GM19467 (cell line): ENCODE data around the gene CREB5.
"Not testable (repeated sequence)": the region's sequence is repeated elsewhere in the genome, so short reads cannot be mapped to it uniquely, and the experiment has no call there.

Experiments
- ATAC-seq: cut with Tn5 transposase; IDR thresholded peaks from one replicate; pipeline ENCODE4 v1.9.1; 2021; ENCODE audit warnings: mild to moderate bottlenecking, moderate library complexity; ENCODE audit not compliant: unreplicated experiment

The CREB5 gene

DNA sequence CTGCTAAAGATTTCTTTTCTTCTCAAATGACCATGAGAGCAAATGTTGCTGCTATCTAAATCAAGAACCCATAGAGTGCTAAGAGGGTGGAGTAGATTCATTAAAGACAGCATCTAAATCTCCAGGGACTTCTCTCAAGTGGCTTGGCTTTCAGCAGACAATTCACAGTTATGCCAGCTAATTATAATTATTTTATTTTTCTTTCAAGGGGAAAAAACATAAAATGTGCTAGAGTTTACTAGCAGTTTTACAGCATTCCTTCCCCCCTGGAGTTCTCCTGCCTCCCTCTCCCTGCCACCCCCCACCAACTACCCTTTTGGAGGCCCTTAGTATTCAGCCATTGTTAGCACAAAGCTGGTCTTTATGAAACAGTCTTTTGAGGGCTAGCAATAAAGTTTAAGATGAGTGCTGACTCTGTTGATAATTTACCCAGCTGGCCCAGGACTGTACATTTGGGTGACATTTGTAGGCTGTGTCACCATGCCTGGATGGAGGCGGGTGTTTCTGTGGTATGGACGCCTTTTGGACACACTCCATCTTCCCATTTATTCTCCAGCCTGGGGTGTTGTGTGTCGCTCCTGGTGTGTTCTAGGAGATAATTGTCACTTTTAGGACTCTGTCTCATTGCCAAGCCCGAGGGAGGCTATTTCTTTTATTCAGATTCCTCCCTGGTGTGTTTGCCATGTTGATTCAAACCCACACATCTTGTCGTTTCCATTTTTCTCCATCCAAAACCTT, 160.2 kb downstream of the CREB5 start:
- ATAC-seq, result no peak

DNA sequence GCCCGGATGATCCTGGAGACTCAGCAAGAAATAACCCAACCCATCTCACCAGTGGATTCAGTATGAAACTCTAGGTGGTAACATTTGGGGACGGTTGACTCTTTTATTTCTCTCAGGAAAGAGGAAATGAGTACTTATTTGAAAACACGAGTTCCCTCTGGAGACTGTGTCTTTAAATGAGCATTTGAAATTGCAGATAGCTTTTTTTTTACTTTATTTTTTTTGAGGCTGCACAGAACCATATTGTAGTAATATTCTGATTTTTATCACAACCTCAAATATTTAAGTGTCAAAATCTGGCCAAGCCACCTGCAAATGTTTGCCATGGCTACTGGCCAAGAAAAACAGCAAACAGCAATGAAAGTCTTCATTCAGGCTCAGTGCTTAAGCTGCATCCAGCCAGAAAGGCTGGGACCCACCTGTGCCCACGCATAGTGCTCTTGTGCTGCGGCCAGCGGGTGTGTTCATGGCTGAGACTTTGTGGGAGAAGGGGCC, 160.8 kb downstream of the CREB5 start:
- ATAC-seq, result no peak

DNA sequence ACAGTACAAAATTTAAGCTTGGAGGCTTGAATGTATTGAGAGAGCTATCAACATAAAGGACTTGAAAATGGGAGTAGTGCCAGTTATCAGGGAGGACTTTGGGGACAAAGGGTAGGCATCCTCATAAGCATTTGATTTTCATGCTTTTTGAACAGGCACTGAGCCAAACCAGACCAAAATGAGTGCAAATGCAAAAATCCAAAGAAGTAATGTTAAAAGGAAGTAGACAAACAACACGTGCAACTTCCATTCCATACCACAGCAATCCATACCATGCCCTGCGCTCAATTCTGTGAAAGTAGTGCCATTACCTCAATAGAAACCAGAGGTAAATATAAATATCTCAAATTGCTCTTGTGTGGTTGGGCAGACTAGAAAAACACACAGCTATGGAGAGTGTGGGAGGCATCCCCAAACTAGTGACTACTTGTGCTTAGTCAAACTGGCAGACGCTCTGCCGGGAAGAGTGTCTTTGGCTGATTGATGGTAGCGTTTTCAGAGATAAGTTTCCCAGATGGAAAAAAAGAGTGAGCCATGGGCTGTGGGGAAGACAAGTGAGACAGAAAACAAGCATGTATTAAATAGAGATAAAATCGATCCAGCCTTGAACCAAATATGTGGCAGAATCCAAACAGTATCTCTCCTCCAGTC, 161.5 kb downstream of the CREB5 start:
- ATAC-seq, result no peak

DNA sequence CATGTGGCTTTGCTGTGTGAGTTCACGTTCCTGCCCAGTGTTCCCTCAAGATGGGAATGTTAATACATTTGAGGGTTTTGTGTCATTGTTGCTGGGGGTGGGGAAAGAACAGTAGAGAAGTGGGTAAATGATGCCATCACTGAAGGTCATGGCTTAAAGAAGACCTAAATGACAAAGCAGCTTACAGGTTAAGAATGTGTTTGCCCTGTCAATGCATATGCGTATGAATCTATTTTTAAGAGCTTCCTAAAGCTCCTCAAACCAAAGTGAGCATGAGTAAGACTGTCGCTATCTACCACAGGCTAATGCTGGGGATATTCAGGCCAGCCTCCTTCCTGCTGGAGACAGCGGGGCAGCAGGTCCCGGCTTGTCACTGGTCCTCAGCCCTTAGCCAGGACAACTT, 162.9 kb downstream of the CREB5 start:
- ATAC-seq, result no peak

DNA sequence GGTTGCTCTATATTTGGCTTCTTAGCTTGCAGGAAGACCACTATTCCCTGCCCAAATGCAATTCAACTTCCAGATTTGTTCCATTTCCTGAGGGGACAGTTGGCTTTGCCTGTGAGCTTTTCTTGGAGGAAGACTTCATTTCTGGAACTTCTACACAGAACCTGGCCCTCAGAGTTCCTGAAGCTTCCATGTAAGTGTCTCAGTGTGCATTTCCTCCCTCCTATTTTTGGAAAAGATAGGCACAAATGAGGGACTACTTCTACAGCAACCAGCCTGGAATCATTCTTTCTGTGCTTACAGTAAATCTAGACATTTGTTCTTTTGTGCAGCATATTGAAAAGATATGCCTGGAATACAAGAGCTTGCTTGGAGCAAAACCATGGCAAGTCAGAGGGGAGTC, 164.3 kb downstream of the CREB5 start:
- no peak for ATAC-seq

DNA sequence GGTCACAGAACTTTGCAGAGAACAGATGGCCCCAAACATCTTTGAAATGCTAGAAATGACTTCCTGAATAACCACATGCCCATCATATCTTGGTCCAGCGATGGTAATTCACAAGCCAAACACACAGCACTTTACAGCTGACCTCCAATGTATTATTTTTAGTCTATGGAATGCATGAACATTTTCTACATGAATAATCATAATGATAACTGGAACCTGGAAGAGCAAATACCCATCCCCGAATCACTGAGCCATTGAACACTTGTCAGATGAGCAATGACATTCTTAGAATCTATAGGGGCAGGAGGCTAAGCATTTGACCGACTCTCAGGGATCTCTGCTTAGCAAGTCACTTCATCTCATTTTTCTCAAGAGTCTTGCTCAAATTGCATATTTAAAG, 167.3 kb downstream of the CREB5 start:
- ATAC-seq, result no peak

DNA sequence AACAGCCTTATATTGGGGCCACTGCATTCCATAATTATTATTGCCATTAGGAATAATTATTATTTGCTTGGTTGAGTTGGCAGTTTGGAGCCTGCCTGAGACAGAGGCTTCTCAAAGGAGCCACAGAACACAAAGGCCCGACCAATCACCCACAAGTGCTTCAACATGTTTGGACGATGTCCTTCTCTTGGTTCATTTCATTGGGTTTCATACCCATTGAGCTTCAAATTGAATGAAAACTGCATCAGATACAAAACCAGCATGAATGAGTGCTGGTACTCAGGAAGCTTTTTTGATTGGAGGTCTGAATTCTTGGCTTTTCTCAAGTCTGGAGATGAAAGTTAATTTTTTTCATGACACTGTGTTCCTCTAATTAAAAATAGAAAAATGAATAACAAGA, 168.3 kb downstream of the CREB5 start:
- ATAC-seq, result no peak

DNA sequence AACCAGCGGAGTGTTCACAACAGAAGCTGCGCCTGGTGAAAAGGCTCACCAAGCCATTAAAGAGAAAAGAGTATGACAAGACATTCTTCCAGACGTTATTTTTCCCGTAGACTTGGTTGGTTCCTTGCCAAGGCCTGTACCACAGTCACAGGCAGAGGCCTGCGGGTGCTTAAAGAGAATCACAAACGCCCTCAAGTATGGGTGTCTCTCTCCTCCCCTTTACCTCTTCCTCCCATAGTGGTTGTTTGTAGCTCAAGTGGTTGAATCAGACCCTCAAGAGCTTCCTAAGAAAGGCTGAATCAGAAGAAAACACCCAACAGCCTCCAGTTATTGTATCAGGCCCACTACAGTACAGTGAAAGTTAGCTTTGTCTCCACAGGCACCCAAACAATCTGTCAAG, 169.0 kb downstream of the CREB5 start:
- no peak for ATAC-seq

DNA sequence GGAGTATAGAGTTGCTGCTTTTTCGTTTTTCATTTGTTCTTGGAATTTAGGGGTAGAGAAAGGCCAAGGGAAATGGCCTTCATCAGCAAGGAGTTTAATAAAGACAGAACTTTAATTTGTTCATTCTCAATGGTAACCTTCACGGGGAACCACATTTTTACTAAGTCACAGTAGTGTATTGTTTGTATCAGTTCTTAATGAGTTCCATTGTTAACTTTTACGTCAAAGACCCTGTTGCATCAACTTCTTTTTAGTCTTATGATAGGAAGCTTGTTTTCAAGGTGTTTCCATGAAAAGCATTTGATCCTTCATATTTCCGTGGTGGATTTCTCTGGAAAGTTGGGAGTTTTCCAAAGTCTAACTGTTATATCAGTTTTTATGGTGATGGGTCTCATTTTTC, 169.9 kb downstream of the CREB5 start:
- ATAC-seq, result no peak

DNA sequence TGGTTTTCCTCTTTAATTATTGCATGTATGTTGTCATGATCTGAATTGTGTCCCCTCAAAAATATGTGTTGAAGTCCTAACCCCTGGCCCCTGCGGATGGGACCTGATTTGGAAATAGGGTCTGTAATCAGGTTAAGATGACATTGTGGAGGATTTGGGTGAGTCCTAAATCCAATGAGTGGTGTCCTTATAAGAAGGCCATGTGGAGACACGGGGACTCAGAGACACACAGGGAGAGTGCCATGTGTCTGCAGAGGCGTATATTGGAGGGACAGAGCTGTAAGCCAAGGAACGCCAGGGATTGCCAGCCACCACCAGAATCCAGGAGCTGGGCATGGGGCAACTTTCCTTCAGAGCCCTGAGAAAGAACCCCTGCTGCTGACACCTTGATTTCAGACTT, 171.9 kb downstream of the CREB5 start:
- ATAC-seq, result no peak

DNA sequence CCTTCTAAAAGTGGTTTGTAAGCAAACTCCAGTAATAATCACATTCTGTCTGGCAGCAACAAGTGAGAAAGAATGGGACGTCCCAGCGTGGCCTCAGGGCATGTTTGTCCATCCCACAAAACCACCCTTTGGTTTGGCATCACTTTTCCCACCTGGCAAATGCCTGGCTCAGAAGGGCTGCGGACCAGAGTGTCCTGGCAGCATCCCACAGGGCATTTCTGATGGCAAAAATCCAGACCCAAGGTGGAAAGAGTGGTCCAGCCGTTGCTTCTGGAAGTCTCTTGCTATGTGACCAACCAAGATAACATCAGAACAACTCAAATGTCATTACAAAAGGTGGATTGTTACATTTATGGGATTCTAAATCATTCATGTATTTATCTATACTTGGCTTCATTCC, 174.4 kb downstream of the CREB5 start:
- ATAC-seq, result no peak

DNA sequence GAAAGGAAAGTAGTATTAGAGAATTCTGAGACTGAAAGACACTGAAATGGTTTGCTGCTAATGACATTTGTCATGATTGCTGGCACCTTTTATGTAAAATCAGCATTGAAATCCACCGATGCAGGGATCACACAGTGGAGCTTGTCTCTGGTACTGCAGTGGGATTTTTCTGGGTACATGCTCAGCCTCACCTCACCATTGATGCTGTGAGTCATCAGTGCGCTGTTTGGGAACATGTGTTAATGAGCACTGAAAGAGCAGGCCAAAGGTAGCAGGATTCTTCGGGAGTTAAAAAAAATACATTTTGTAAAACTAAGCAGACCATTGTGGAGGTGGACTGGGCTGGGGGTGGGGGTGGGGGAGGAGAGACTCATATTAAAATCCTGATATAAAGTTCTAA, 174.9 kb downstream of the CREB5 start:
- ATAC-seq, result no peak

DNA sequence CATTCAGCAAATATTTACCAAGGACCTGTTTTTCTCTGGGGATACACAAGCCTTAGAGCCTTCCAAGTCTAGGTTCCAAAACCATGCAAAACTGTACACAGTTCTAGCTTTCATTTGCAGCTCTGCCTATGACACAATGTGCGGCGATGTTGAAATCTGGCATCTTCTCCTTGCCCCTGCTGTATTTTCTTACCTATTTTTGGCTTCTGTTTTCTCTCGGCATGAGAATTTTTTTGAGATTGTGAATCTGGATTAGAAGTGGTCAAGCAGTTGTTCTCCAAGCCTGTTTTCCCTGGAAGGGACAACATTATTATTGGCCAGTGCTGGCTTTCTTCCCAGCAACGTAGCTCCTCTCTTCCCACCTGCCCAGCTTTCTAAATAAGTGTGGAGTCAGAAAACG, 176.3 kb downstream of the CREB5 start:
- no peak for ATAC-seq

DNA sequence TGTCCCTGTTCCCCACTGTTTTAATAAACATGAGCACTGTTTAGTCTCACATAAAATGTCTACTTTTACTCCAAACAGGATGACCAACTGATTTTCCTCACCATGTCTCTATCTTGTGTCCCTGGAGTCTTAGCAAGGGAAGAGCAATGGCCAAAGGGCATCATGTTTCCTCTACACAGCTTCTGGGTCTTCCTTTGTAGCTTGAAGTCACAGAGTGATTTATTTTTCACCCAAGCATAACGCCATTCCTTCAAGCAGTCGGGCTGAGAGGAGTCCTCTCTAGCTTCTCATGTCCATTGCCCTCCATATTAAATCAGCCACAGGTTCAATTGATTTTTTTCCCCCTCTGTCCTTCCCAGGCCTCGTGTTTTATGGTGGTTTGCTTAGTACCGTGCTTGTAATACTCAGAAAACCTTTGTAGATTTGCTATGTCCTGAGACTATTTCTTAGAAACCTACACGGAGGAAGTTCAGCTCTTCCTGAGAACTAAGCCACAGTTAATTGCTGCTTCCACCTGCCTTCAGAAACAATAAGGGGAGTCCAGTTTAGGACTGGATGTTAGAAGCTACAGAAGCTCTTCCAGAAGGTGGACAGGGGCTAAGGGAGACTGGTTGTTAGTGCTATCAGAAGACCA, 178.8 kb downstream of the CREB5 start:
- ATAC-seq, result no peak

DNA sequence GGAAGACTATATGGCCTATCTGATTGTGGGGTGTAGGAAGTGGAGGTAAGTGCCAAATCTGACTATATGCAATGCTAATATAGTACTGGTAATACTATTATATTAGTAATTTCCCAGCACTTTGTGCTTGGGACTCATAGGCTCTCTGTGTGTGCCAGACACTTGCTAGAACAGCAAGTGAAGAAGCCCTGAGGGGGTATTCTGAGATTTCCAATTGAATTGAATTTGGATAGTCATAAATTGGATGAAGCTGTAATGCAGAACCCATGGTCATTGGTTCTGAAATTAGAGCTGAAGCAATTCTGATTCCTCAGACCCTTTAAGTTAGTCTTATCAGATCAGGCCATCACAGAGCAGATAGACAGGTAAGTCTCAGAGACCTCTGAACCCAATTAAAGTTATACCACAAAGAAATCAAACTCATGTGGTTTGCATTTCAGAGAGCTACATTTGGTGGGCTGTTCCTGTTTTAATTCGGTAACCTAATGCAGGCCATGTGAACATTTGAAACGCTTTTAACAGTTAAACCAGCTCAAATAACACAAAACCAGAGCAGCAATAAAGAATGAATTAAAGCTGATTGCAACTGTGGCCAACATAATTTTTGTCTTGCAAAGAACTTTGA, 179.5 kb downstream of the CREB5 start:
- ATAC-seq, result no peak

DNA sequence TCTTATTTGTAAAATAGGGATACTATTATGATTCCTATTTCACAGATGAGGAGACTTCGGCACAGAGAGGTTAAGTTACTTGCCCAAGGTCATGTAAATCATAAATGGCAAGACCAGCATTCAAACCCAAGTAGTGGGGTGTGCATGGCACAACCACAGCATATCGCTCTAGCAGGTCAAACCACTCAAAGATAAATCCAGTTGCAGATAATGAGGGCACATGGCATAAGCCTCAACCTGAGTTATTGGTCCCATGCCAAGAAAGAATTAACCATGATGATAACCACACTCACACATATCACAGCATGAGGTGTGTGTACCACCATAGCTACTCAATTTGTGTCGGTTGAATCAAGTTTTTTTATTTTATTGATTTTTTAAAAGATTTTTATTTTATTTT, 180.5 kb downstream of the CREB5 start:
- no peak for ATAC-seq

DNA sequence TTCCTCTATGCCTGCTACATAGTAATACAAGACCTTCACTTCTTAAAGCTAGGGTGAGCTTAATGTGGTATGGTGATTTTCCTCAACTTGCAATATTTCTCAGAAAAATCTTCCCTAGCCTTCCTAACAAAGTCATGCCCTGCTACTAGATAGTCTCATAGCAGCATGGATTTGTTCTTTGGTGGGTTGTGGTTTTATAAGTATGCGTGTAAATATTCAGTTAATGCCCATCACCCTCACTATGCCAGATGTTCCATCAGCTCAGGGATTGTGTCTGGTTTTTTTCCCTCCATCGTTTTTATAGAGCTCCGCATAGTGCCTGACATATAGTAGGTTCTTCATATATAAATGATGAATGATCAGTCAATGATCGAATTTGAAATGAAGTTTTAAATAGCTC, 182.8 kb downstream of the CREB5 start:
- no peak for ATAC-seq

DNA sequence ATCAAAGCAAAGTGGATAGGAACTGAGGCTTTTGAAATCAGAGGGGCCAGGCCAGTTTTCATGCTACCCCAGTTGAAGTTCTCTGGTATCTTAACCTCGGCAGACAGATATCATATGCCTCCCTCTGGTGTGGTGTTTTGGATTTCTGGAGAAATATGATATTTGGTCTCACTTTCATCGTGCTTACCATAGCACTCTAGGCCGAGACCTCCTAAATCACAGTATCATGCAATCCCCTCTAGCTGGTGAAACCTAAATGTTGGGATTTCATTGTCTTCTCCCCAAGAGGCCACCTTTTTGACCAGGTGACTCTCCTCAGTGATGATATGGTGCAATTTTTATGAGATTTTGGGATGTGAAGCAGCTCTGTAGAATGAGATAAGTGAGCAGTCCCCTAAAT, 183.5 kb downstream of the CREB5 start:
- no peak for ATAC-seq

DNA sequence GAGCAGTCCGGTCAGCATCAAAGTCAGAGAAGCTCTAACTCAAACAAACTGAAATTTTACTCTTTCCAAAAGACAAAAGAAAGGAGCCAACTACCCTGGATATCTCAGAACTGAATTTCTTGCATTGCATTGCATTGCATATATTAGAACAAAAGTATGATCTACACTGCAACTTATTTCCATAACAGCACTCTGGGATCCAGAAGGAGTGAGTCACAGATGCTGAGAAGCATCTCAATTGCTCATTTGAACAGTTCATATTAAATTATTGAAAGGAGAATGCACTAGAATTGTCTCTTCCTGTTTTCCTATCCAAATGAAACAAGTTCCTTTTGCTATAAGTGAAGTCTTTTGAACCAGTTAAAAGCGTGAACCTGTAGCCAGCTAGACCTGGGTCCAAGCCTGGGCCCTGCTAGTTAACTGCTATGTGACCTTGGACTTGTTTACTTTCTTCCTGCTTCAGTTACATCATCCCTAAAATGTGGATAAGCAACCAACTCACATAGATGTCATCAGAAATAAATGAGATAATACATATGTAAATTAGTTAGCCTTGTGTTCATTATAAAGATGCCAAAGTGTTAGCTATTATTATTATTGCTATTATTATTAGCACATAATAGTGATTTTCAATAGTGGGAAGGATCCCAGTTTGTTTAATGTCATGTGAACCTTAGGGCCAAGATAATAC, 184.1 kb downstream of the CREB5 start:
- ATAC-seq, result no peak

DNA sequence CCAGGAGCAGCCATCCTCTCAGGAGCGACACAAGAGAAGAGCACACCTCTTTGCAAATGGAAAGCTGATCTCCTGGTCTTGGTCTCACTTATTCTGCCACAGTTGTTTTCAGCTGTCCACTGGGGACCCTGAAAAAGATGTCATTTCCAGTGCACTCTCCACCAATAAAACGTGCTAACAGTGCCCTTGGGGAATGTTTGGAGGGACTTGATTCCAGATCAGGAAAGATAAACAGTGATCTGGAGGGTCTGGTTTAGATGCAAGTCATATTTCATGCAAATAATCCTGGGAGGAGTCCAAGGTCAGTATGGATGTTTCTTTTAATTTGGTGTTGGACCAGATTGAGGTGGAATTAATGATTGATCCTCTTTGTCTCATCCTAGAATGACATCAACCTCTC, 185.0 kb downstream of the CREB5 start:
- no peak for ATAC-seq

DNA sequence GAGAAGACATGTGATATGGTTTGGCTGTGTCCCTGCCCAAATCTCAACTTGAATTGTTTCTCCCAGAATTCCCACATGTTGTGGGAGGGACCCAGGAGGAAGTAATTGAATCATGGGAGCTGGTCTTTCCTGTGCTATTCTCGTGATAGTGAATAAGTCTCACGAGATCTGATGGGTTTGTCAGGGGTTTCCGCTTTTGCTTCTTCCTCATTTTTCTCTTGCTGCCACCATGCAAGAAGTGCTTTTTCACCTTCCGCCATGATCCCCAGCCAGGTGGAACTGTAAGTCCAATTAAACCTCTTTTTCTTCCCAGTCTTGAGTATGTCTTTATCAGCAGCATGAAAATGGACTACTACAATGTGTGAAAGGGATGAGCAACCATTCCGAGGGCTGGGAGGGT, 185.7 kb downstream of the CREB5 start:
- not testable (repeated sequence) for ATAC-seq
